ENCODE data around the gene RIMBP2.
"Not testable (repeated sequence)": the region's sequence is repeated elsewhere in the genome, so short reads cannot be mapped to it uniquely, and the experiment has no call there.

Gene RIMBP2

DNA sequence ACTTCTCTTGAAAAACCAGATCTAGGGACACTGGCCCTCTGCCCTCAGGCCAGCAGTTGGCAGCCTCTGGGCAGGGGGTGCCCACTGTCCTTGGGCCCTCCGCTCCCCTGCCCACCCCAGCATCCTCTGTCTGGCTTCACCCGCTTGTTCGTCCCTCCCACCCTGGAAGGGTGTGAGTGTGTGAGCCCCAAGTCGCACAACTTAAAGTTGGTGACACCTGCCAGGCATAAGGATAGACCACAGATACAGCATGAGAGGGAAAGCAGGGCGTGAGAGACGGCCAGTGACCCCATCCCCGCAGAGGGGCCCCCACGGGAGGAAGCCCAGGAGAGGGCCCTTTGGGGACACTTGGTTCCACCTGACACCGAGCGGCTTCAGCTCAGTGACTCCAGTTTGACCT lies 23.5 kb upstream of the RIMBP2 start:
- no peak for DNase-seq

DNA sequence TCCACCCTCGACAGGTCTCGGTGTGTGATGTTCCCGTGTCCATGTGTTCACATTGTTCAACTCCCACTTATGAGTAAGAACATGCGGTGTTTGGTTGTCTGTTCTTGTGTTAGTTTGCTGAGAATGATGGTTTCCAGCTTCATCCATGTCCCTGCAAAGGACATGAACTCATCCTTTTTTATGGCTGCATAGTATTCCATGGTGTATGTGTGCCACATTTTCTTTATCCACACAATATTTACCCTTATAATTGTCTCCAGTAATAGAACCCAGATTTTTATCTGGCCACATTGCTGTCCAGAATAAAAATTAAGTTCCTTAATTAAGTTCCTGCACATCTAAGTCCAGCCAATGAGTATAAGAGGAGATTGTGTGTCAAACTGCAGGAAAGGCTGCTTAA lies 22.3 kb upstream of the RIMBP2 start:
- not testable (repeated sequence) for DNase-seq

DNA sequence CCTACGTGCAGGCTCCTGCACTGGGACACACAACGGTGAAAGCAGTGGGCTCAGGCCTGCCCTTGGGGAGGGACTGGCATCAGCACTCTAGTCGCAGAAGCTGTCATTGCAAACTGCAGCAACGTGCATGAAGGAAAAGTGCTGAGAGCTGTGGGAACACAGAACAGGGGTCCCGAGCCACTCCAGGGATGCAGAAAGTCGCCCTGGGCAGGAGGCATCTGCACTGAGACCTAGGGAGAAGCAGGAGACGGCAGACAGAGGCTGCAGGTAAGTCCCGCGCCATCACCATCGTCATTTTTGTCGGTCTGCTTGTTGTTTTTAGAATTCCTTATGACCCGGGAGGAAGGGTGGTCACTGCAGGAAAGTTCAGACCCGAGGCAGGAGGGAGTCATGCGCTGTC lies 21.6 kb upstream of the RIMBP2 start:
- DNase-seq = no peak

DNA sequence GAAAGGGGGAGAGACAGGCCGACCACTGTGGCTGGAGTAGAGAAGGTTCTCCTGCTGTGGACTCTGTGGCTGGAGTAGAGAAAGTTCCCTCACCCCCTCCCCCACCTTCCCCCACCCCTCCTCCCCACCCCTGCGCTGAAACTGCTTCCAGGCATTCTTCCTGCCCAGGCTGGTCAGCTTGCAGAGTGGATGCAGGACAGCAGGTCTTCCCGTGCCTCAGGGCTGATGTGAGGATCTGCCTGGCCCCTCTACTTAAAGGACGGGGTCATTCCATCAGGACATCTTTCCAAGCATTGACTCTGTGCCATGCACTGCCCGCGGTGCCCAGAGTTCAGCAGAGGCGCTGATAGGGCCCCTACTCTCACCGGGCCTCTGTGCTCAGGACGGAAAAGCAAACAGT lies 13.2 kb upstream of the RIMBP2 start:
- DNase-seq = no peak

DNA sequence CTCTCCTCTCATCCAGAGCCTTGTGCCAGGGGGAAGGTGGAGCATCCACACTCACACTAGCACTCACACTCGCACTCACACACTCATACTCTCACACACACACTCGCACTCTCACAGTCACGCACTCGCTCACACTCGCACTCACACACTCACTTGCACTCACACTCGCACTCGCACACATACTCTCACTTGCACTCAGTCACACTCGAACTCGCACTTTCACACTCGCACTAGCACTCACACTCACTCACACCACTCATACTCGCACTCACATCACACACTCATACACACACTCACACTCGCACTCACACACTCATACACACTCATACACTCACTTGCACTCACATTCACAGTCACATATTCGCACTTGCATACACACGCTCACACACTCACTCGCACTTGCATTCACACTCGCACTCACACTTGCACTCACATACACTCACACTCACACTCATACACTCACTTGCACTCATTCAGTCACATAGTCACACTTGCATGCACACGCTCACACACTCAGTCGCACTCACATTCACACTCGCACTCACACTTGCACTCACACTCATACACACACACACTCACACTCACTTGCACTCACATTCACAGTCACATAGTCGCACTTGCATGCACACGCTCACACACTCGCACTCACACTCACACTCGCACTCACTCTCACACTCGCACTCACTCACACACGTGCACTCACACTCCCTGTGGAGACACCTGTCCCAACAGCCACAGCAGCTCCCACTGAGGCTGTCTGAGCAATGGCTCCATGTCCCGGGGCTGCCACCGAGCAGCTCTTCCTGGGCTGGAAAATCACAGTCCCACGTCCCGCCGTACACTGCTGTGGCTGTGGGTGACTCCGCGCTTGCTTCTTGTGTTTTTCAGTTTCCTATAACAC lies 12.3 kb upstream of the RIMBP2 start:
- no peak for DNase-seq

DNA sequence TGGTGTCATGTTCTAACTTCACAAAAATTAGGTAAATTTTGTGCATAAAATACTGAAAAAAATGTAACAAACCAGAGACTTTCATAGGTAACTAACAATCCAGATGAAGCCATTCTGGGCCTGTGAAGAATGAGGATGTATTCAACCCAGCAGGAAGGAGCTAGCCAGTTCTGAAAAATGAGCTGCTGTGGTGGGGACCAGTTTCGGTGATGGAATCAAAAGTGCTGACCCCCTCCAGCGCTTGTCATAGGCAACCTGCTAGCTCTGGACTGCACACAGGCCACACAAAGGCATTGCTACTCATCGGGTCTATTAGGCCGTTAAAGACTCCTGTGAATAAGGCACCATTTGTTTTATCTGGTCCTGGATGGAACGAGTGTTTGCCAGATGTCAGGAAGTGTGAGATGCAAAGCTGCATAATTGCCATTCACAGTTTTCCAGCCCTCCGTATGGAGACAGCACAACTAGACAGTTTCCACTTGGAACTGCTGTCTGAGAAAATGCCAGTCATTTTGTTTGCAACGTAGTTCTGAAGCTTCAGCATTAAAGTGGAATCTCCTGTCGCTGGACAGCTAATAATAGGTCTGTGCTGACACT lies 3.3 kb upstream of the RIMBP2 start:
- DNase-seq = no peak

DNA sequence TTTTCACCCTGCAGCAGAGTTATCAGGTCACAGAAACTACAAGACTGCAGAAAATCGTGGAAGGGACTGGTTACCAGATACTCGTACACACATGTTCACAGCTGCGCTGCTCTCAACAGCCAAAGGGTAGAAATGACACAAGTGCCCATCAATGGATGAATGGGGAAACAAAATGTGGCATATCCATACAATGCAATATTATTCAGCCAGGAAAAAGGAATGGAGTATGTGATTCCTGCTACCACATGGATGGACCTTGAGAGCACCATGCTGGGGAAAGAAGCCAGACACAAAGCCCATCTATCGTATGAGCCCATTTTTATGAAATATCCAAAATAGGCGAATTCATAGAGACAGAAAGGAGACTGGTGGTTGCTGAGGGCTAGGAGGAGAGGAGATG lies 1.7 kb upstream of the RIMBP2 start:
- no peak for DNase-seq

DNA sequence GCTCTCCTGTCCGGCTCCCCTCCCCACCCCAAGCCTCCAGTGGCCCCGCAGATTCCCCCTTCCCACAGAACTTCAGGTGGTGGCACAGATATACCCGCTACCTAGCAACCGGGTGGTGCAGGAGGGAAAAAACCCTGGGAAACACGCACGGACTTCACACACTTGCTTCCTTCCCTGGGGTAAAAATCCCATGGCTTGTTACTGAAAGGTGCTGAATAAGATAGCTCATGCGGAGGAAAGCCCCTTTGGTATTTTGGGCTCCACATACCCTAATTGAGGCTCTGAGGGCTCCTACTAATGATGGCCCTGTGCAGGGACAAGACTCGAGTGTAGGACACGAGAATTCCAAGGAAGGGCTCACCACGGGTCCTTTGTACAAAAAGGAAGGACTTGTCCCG lies 869 bp upstream of the RIMBP2 start:
- DNase-seq = no peak

DNA sequence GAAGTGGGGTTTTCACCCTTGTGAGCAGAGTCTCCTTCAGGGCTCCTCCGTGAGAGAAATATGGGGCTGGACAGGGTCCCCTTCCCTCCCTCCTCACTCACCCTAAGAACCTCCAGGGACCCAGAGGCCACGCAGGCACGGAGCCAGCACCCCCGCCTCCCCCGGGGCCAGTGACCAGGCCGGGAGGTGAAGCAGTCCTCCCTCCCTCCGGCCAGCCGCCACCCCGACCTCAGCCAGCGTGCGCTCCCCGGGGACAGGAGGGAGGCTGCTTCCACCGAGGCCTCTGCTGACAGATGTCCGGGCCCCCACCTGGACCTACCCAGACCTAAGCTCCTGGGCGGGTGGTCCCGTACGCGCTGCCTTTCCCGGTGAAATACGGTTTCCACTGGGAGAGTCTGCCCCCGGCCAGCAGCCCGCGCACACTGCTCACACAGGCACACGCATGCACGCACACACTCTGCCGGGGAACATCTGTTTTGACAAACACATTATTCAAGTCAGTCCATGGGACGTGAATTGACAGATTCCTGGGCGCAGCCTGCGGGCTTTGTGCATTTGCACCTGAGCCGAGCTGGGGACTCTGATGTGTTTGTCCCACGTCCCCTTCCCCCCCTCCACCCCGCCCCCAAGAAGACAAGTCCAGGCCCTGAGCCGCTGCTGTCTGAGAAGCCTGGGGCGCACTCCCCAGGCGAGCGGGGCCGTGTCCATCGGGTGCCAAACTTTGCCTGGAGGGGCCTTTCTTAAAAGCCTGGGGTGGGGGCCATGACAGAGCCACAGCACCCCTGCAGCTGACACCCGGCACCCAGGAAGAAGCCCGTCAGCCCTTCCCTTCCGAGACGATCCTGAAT lies 725 bp downstream of the RIMBP2 start:
- DNase-seq = peak; percentile 9

DNA sequence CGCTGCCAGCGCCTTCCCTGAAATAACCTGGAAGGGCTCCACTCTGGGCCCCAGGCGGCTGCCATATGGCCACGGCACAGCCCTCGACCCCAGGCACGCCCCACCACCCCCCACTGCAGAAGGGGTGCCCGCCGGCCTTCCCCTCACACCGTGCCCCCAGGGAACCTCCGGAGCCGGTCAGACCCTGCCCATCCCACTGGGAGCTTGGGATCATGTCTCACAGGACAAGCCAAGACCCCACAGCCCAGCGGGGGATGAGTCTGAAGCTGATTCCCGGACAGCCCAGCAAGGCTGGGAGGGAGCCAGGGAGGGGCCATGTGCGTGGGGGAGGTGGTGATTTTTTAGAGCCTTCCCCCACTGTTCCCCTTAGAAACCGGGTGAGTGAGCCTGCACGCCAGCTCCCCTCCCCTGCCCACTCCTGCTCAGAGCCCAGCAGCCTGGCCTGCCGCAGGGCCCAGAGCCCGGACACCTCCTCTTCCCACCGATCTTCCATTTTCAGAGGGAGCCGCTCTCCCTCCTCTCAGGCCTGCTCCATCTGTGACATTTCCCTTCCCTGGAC lies 1.4 kb downstream of the RIMBP2 start:
- DNase-seq = no peak

DNA sequence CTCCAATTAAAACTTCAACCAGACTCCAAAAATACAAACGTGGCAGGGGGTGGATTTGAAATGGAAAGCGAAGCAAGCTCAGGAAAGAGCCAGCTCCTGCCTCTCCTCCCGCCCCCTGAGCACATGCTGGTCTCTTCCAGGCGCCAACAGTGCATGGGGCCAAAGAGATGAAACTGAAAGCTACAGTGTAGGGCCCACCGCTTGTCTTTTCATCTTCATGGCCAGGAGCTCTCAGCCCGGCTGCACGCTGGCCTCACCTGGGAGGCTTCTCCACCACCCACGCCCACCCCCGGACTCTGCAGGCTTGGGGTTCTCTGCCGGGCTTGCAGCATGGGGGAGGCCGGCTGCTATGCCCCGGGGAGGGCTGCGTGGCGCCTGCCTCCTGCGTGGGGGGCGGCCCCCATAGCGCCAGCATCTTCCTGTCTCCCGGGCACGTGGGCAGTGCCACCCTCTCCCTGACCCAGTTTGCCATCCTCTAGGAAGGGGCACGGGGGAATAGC lies 2.0 kb downstream of the RIMBP2 start:
- DNase-seq = peak; percentile 10

DNA sequence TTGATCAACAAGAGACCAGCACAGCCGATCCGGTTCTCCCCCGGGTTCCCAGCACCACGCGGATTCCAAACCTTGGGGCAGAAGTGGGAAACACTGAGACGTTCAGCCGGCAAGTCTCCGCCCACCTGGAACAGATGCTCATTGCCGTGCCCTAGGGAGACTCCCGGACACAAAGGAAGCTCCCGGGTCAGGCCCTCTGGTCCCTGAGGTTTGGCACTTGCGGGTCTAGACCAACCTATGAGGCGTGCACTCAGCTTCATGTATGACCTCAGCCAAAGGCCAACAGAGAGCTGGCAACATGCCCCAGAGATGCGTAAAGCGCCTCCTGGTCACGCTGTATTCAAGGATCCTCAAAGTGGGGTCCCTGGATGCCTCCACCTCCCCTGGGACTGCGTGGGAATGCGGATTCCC lies 2.5 kb downstream of the RIMBP2 start:
- DNase-seq = no peak

DNA sequence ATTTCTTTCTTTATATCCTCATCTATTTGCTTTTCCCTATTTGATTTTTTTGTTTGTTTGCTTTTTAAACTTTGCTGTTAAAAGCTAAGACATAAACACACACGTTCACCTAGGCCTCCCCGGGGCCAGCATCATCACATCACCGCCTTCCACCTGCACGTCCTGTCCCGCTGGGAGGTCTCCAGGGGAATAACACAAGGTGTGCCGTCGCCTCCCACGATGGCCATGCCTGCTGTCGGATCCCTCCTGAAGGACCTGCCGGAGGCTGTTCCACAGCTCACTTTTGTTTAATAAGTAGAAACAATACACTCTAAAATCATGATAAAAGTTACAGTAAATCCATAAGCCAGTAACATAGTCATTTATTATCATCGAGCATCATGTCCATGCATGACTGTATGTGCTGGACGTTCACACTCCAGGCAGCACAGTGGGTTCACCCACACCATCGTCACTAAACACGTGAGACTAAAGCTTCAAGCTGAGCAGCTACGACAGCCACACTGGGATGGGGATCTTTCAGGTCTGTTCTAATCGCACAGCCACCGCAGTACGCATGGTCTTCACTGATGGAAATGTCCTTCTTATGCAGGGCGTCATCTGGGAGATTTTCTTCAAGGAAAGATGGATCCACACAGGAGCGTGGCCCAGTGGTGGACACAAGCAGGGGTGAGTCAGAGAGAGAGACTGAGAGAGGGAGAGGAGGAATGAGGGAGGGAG lies 3.6 kb downstream of the RIMBP2 start:
- no peak for DNase-seq

DNA sequence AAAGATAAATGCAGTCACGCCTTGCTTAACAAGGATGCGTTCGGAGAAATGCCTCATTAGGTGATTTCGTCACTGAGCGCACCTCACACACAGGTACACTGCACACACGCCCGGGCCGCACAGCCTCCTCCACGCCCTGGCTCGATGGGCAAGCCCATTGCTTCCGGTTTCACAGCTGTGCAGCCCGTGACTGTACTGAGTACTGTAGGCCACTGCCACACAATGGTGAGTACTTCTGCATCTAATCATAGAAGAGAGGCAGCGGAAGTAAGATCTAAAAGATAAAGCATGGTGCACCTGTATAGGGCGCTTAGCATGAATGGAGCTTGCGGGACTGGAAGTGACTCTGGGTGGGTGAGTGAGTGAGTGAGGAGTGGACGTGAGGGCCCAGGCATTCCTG lies 4.3 kb downstream of the RIMBP2 start:
- DNase-seq = no peak

DNA sequence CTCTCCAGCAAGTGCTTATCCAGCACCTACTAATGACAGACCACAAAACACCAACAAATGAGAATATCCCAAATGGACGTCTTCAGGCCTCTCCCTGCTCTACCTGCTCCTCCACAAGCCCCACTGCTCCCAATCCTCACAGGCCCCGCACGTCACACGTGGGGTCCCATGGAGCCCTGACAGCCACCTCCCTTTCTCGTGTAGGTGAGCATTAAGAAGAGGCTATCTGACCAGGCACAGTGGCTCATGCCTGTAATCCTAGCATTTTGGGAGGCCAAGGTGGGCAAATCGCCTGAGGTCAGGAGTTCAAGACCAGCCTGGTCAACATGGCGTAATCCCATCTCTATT lies 5.4 kb downstream of the RIMBP2 start:
- DNase-seq = no peak

DNA sequence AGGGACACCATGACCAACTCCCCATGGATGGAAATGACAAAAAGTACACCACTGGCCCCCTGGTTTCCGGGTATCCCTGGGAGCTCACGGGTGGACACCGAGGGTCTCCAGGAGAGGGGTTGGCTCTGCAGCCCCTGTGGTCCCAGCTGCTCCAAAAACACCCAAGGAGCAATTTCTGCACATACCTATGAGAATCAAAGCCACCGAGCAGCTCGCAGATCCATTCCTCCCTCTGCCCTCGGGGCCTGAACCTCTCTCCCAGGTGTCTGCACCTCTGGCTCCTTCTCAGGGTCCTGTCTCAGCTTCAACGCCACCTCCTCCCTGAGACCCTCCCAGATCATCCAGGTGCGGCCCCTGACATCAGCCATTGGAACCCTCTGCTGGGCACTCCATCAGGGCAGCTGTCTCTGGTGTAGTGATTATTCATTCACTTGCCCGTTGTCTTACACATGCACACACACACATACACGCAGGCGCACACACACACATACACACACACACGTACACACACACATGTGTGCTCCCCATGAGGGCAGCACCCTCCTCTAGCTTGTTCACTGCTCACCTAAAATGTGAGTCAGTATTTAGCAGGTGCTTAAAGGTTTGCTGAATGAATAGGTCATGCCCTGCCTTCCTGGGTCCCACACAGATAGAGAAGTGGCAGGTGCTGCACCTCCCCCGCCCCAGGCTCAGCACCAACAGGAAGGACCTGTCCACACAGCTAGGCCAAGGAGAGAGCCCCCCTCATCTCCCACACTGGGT lies 5.9 kb downstream of the RIMBP2 start:
- DNase-seq = no peak

DNA sequence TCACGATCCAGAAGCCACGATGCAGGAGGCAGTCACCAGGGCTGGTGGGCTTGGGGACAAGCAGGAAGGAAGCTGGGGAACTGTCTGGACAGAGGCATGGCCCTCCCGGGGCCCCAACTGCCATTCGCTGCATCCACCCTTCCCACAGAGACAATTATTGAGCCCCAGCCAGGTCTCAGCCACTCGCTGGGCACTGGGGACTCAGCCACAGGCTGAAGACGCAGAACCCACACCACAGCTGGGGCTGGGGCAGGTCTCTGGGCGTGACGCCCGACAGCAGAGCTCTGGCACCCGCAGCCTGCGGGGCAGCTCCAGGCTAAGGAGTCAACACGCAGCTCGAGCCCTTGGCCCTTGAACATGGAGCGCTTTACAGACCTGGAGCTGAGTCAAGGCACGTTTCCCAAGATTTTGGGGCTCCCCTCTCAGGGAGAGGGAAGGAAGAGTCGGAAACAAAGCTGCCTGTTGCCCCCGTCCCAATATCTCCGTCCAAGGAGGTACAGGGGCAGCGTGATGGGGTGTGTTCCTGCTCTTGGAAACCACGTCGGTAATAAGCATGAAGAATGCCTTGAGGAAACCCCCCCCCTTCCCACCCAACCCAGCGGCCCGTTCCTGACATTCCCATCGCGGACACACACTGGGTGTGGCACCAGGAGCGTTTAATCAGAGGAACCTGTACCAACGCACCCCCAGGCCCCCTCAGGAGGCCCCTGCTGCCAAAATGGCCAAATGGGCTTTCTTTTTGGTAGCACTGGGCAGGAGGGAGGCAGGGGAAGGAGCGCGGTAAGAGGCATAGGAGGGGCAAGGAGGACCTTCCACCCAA lies 6.7 kb downstream of the RIMBP2 start:
- DNase-seq = no peak

DNA sequence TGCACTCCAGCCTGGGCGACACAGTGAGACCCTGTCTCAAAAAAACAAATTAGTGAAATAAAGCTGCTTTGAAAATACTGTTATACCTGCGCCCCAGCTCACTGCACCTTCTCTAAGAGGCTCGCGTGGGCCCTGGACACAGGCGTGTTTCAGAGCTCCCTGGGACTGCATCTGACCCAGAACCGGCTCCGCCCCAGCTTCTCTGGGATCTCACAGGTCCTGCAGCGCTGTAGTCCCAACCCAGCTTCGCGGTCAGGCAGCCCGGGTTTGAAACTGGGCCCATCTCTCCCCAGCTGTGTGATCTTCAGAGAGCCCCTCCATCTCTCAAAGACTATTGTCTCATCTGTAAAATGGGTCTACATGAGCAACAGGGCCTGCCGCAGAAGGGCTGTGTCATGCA lies 7.5 kb downstream of the RIMBP2 start:
- DNase-seq = no peak

DNA sequence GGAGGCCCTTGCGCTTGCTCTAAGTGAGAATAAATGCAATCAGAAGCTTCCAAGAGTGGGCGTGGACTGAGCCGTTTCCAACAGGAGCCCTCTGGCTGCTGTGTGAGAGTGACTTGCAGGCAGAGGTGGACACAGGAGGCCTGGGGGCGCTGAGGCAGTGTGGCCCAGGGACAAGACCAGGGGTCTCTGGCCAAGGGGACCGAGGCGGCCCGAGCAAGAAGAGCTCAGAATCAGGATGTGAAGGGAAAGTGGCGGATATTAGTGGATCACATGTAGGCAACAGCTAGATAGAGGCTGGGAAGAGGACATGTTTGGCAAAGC lies 8.6 kb downstream of the RIMBP2 start:
- DNase-seq = no peak

DNA sequence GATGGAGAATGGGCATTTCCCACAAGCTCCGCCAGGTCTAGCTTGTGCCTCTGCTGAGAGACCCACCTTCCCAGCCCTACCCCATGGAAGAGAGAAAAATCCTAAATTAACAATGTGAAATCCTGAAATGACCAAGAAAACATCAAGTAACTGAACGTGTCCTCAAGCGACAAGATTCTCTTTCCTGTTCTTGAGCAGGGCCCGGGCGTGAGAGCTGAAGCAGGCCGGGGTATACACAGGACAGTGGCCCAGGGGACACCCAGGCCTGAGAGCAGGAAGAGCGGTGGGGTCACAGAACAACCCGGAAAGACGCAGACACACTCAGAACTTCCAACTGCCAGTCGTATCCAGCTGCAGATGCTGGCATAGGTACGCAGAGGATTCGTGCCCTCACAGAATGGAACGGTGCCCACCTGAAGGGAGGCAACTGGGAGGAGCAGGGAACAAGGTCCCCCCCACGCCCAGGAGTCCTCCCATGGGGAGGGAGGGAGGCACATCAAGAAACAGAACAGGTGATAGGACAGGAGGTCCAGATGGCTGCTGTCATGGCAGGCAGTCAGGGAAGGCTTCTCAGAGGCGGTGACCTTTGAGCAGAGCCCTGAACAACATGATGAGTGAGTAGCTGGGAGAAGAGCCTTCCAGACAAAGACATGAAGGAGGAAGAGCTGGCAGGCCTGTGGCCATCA lies 9.1 kb downstream of the RIMBP2 start:
- DNase-seq = no peak
